UCSD-AML1 (cell line): ENCODE data around the gene BDP1.
"Not testable (repeated sequence)": the region's sequence is repeated elsewhere in the genome, so short reads cannot be mapped to it uniquely, and the experiment has no call there.

Experiments
- DNase-seq: peaks from one replicate; lab custom pipeline; 2025; ENCODE audit not compliant: unreplicated experiment; lab: John Stamatoyannopoulos, UW

BDP1 gene

GRCh38 chr5:71457106-71457505 is 1.7 kb downstream of the BDP1 start:
- no peak for DNase-seq

DNA sequence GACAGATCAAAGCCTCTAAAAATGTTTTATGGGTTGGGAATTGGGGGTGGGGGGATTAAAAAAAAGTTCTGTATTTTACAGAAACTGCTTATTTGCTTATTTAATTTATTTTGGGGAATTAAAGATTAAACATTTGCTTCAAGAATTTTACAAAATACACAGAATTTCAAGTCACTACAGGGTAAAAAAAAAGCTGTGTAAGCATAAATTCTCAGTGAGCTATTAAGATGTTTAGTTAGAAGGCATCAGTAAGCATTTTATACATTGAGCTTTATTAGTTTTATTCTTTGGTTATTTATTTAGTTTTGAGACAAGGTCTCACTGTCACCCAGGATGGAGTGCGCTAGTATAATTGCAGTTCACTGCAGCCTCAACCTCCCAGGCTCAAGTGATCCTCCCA is 5.2 kb downstream of the BDP1 start:
- DNase-seq = no peak

DNA sequence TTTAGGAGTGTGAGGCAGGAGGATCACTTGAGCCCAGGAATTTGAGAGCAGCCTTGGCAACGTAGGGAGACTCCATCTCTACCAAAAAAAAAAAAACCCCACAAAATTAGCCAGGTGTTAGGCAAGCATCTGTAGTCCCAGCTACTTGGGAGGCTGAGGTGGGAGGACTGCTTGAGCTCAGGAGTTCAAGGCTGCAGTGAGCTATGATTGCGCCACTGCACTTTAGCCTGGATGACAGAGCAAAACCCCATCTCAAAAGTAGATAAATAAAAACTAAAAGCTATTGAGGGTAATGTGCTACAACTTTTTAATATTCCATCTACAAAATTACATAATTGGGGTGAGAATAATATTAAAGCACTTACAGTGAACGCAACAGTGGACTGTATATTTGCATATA is 5.9 kb downstream of the BDP1 start:
- DNase-seq = no peak

- DNase-seq = no peak
Measured at GRCh38 chr5:71471193-71471592, 15.7 kb downstream of the BDP1 start.

DNA sequence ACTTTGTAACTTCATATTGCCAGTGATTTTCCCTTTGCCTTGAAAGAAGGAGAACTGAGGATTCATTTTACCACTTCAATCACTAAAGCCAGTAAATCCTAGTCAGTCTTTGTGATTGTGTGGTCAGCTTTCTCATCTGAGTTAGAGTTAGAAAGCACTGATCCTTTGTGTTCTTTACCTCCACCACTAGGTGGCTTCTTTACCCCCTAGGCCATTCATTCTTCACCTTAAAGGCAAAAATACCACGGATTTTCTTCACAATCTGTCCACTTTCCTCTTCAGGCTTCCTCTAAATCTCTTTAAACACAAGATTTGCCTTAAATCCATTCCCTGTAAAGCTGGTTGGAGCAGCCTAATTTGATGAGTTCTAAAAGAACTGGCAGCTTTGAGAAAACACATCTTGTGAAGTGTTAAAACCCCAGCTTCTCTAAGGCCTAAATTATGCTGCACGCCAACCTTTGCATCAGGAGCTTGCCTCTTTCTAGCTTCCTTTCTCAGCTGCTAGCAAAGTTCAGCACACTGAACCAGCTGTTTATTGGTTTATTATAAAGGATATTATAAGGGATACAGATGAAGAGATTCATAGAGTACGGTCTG is 20.4 kb downstream of the BDP1 start:
- no peak for DNase-seq

GRCh38 chr5:71481441-71481840 is 26.0 kb downstream of the BDP1 start:
- no peak for DNase-seq

DNA sequence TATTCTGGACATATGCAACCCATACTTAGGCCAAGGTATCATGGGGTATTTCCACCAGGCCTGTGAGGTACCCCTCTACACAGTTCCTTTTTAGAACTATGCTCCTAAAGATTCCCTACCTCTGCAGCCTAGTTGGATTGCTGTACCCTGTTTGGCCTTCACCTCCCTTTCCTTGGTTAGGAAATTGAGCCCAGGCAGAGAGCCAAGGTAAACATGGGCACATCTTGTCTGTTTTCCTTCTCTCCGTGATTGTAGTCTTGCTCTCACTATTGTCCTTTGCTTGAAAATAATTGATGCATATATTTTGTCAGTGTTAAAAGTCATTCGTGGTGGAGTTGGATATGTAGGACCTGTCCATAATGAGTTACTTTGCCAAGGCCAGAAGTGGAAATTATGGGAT is 26.7 kb downstream of the BDP1 start:
- DNase-seq = no peak

- no peak for DNase-seq
Measured at GRCh38 chr5:71483355-71483754, 27.9 kb downstream of the BDP1 start.

- DNase-seq = no peak
Measured at GRCh38 chr5:71492817-71493615, 37.6 kb downstream of the BDP1 start.

DNA sequence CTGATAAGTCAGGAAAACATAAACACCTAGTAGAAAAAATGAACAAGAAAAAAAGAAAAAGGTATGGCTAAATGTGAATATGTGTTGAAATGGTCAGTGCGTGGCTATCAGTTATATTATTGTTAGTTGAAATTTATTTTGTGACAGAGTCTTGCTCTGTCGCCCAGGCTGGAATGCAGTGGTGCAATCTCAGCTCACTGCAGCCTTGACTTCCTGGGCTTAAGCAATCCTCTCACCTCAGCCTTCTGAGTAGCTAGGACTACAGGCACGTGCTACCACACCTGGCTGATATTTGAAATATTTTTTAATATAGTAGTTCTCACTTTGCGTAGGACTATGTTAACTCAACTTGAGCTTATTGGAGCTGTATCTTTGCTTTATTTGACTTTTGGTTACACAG is 38.8 kb downstream of the BDP1 start:
- not testable (repeated sequence) for DNase-seq

- not testable (repeated sequence) for DNase-seq
Measured at GRCh38 chr5:71498756-71499155, 43.3 kb downstream of the BDP1 start.

DNA sequence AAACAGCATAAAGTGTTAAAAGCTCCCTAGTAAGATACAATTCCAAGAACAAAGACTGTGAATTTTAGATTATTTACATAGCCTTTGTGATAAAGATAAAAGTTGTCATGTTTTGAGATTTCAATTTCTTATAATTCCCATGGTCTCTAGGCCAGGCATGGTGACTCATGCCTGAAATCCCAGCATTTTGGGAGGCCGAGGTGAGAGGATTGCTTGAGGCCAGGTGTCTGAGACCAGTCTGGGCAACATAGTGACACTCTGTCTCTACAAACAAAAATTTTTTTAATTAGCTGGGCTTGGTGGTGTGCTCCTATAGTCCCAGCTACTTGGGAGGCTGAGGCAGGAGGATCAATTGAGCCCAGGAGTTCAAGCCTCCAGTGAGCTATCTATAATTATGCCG is 48.1 kb downstream of the BDP1 start:
- DNase-seq = no peak

GRCh38 chr5:71522151-71522550 is 66.7 kb downstream of the BDP1 start:
- no peak for DNase-seq

GRCh38 chr5:71525611-71526010 is 70.2 kb downstream of the BDP1 start:
- DNase-seq = not testable (repeated sequence)

- DNase-seq = no peak
Measured at GRCh38 chr5:71528206-71528605, 72.8 kb downstream of the BDP1 start.

GRCh38 chr5:71529682-71530081 is 74.2 kb downstream of the BDP1 start:
- no peak for DNase-seq

DNA sequence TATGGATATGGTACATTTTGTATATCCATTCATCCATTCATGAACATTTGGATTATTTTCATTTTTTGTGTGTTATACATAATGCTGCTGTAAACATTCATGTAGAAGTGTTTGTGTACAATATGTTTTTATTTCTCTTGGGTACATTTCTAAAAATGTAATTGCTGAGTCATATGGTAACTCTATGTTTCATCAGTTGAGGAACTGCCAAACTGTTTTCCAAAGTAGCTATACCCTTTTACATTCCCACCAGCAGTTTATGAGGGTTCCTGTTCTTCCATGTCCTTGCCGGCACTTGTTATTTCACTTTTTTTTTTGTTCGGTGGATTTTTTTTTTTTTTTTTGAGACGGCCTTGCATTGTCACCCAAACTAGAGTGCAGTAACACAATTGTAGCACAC is 77.7 kb downstream of the BDP1 start:
- DNase-seq = no peak

DNA sequence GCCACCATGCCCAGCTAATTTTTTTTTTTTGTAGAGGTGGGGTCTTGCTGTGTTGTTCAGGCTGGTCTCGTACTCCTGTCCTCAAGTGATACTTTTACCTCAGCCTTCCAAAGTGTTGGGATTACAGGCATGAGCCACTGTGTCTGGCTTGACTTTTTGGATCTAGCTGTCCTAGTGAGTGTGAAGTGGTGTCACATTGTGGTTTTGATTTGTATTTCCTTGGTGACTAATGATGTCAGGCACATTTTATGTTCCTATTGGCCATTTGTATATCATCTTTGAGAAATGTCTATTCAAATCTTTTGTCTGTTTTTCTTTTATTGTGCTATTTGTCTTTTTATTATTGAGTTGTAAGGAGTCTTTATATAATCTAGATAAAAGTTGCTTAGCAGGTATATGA is 78.2 kb downstream of the BDP1 start:
- DNase-seq = no peak

DNA sequence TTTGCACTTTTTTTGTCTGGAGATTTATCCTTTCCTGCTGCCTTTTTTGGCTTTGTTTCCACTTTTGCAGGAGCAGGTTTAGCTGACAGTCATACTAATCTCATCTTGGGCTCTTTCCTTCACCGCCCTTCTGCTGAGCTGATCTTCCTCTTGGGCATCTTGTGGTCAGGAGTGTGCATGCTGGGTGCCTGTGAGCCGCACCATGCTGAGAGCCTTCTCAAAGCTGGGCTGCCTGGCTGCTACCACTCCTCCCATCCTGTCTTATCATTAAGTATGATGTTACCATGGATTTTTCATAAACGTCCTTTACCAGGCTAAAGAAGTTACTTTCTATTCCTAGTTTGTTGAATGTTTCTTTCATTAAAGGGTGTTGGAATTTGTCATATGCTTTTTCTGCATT is 82.2 kb downstream of the BDP1 start:
- peak; percentile 18 for DNase-seq

DNA sequence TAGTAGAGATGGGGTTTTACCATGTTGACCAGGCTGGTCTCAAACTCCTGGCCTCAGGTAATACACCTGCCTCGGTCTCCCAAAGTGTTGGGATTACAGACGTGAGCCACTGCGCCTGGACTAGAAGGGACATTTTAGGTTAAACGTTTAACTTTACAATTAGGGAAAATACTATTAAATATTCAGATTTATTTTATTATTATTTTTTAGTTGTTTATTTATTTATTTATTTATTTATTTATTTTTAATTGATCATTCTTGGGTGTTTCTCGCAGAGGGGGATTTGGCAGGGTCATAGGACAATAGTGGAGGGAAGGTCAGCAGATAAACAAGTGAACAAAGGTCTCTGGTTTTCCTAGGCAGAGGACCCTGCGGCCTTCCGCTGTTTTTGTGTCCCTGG is 95.4 kb downstream of the BDP1 start:
- DNase-seq = not testable (repeated sequence)

DNA sequence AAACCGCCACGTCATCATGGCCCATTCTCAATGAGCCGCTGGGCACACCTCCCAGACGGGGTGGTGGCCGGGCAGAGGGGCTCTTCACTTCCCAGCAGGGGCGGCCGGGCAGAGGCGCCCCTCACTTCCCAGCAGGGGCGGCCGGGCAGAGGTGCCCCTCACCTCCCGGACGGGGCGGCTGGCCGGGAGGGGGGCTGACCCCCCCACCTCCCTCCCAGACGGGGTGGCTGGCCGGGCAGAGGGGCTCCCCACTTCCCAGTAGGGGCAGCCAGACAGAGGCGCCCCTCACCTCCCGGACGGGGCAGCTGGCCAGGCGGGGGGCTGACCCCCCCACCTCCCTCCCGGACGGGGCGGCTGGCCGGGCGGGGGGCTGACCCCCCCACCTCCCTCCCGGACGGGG is 96.1 kb downstream of the BDP1 start:
- not testable (repeated sequence) for DNase-seq

- not testable (repeated sequence) for DNase-seq
Measured at GRCh38 chr5:71552026-71552749, 96.7 kb downstream of the BDP1 start.
